IPS-18a (cell line): Measurements from ENCODE around the gene STK36.
A peak's percentile ranks its signal among the peaks of the same experiment; 100 is the strongest.

ENCODE experiments used
- H3K27ac ChIP-seq: one replicate; pipeline ENCODE4 v1.5.1; 2013; ENCODE audit warnings: low read length
- H3K27me3 ChIP-seq: one replicate; pipeline ENCODE4 v1.6.1; 2013; ENCODE audit warnings: mild to moderate bottlenecking, low read length; ENCODE audit not compliant: control insufficient read depth, insufficient read depth
- H3K36me3 ChIP-seq: one replicate; pipeline ENCODE4 v1.6.1; 2013; ENCODE audit warnings: low read depth, low read length; ENCODE audit not compliant: control insufficient read depth
- H3K4me1 ChIP-seq: one replicate; pipeline ENCODE4 v1.6.1; 2013; ENCODE audit warnings: low read depth, low read length; ENCODE audit not compliant: control insufficient read depth
- H3K4me3 ChIP-seq: one replicate; pipeline ENCODE4 v1.5.1; 2013; ENCODE audit warnings: low read length
- H3K9ac ChIP-seq: one replicate; pipeline ENCODE4 v1.6.1; 2013; ENCODE audit warnings: mild to moderate bottlenecking, low read length, moderate library complexity
- H3K9me3 ChIP-seq: one replicate; pipeline ENCODE4 v1.6.1; 2013; ENCODE audit warnings: low read depth, low read length; ENCODE audit not compliant: control insufficient read depth

STK36 gene

DNA sequence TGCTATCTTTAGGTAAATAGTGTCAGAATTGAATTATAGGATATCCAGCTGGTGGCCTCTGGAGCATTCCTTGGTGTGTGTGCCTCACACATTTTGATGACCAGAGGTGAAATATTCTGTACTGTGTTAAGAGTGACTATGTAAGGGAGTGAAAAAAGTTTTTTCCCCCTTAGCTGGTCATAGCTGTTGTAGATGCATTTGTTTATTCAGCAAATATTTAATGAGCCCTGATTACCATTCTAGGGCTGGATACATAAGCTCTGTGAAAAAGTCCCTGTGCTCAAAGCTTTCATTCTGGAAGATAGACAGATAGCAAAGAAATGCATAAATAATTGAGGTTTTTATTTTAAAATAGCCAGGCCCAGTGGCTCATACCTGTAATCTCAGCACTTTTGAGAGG is 49.6 kb downstream of the STK36 start:
- Histone ChIP-seq H3K9ac (no peak overlapping the region), H3K4me1 (peaks cover 22% of the 10 kb centered on the region), H3K27me3 (no peaks in the 10 kb centered on the region), H3K4me3 (no peak overlapping the region), H3K36me3 (no peaks in the 10 kb centered on the region), H3K9me3 (peaks cover 6% of the 10 kb centered on the region), H3K27ac (no peak overlapping the region)

DNA sequence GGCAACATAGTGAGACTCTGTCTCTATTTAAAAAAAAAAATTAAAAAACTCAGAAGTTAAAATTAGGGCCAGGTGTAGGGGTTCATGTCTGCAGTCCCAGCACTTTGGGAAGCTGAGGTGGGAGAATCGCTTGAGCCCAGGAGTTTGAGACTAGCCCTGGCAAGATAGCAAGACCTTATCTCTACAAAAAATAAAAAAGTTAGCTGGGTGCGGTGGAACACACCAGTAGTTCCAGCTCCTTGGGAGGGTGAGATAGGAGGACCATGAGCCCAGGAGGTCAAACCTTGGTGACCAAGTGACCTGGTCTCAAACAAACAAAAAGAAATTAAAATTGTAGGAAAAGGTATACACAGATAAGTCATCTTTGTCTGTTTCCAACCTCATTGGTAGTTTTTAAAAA is 50.0 kb downstream of the STK36 start:
- peaks cover 6% of the 10 kb centered on the region for H3K9me3 ChIP-seq
- no peak overlapping the region for H3K27ac ChIP-seq
- H3K27me3 ChIP-seq = no peaks in the 10 kb centered on the region
- no peak overlapping the region for H3K9ac ChIP-seq
- H3K36me3 ChIP-seq = no peaks in the 10 kb centered on the region
- H3K4me1 ChIP-seq = peaks cover 22% of the 10 kb centered on the region
- no peak overlapping the region for H3K4me3 ChIP-seq

DNA sequence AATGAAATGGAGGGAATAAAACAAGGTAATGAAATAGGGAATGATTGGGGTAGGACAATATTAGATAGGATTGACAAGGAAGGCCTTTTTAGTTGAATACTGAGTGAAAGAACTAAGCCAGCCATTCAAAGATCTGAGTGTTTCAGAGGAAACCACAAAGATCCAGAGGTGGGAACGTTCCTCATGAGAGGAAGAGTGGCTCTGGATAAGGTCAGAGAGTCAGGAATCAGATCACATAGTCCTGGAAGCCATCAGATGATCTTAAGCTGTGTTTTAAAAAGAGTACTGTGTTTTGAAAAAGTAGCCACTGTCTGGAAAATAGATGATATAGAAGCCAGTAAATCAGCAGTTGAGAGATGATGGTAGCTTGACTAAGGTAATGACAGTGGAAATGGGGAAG is 50.5 kb downstream of the STK36 start:
- no peaks in the 10 kb centered on the region for H3K27me3 ChIP-seq
- H3K4me1 ChIP-seq = peaks cover 22% of the 10 kb centered on the region
- H3K9ac ChIP-seq = no peak overlapping the region
- H3K36me3 ChIP-seq = no peaks in the 10 kb centered on the region
- H3K9me3 ChIP-seq = peaks cover 6% of the 10 kb centered on the region
- no peak overlapping the region for H3K4me3 ChIP-seq
- H3K27ac ChIP-seq = no peak overlapping the region

DNA sequence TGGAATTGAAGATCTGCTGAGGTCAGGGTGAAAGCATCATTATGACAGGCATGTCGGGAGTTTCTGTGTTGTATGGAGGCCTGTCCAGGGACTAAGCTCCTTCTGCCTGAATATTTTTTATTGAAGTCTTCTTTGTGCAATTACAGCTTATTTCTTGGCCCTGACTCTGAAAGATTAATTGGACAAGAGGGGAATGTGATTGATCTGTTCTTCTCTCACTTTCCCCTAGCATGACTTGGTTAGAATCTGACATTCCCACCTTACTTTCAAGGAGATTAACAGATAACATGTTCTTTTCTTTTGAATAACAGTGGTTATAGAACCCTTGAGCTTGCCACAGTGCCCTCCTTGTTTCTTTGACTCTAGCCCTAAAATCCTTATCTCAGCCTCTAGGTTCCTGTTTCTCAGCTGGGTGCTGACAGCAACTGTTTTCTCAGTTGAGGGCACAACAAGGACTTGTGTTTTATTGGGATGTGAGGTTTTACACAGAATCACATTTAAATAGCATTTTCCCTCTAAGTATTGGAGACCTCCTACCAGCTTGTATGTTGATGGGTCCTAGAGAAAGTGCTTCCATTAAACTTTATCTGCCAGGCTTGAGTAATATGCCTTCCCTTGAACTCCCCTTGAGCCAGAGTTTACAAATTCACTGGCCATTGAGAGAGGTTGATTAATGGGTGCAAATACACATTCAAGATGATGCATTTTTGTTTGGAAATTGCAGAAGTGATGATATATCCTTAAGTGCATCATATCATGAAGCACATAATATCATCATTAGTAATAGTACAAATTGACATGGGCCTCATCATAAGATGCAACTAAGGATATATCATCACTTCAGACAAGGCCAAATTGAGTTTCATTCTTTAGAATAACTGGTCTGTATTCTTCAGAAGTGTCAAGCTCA is 51.2 kb downstream of the STK36 start:
- H3K4me1 ChIP-seq = peaks cover 22% of the 10 kb centered on the region
- H3K9me3 ChIP-seq = peaks cover 6% of the 10 kb centered on the region
- H3K36me3 ChIP-seq = no peaks in the 10 kb centered on the region
- no peak overlapping the region for H3K4me3 ChIP-seq
- H3K27me3 ChIP-seq = no peaks in the 10 kb centered on the region
- H3K9ac ChIP-seq = no peak overlapping the region
- no peak overlapping the region for H3K27ac ChIP-seq

DNA sequence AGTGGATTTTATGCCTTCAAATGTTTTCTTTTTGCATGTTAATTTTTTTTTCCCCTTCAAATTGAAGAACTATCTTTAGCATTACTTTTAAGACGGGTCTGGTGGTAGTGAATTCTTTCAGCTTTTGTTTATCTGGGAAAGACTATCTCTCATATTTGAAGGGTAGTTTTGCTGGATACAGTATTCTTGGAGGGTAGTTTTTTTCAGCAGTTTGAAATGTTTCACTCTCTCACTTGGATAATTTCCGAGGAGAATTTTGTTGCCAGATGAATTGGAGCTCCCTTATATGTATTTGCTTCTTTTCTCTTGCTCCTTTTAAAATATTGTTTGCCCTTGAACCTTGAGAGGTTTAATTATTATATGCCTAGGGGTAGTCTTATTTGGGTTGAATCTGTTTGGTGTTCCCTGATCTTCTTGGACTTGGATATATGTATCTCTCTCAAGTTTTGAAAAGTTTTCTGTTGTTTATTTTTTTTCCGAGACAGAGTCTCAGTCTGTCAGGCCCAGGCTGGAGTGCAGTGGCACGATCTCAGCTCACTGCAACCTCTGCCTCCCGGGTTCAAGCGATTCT is 54.2 kb downstream of the STK36 start:
- no peak overlapping the region for H3K27ac ChIP-seq
- no peaks in the 10 kb centered on the region for H3K27me3 ChIP-seq
- no peak overlapping the region for H3K4me3 ChIP-seq
- peaks cover 6% of the 10 kb centered on the region for H3K9me3 ChIP-seq
- H3K9ac ChIP-seq = no peak overlapping the region
- H3K4me1 ChIP-seq = peaks cover 13% of the 10 kb centered on the region
- H3K36me3 ChIP-seq = no peaks in the 10 kb centered on the region

DNA sequence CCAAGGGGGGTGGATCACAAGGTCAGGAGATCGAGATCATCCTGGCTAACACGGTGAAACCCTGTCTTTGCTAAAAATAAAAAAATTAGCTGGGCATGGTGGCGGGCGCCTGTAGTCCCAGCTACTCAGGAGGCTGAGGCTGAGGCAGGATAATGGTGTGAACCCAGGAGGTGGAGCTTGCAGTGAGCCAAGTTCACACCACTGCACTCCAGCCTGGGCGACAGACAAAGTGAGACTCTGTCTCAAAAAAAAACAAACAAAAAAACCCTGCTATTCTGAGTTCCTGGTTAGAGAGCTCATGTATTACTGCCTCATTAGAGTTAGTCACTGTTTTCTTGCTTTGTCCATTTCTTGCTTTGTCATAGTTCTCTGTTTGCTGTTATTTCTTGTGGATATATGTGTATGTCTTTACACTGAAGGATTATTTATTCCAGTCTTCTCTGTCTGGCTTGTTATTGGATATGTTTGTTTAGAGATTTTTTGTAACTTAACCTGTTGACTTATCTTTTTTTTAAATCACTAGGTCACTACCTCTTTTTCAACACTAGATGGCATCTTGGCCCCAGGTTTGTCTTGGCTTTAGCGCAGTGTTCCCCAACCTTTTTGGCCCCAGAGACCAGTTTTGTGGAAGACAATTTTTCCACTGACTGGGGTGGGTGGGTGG is 55.7 kb downstream of the STK36 start:
- no peak overlapping the region for H3K4me3 ChIP-seq
- peaks cover 6% of the 10 kb centered on the region for H3K9me3 ChIP-seq
- H3K27ac ChIP-seq = no peak overlapping the region
- no peaks in the 10 kb centered on the region for H3K36me3 ChIP-seq
- H3K4me1 ChIP-seq = peaks cover 21% of the 10 kb centered on the region
- no peaks in the 10 kb centered on the region for H3K27me3 ChIP-seq
- H3K9ac ChIP-seq = no peak overlapping the region

DNA sequence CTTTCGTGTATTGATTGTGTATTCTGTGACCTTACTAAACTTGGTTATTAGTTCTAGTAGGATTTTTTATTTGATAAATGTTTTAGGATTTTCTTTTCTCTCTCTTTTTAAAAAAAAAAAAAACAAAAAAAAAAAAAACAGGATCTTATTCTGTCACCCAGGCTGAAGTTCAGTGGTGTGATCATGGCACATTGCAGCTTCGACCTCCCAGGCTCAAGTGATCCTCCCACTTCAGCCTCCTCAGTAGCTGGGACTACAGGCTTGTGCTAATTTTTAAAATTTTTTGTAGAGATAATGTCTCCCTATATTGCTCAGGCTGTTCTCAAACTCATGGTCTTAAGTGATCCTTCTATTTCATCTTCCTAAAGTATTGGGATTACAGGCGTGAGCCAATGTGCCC is 57.8 kb downstream of the STK36 start:
- Histone ChIP-seq H3K27me3 (no peaks in the 10 kb centered on the region), H3K4me3 (no peak overlapping the region), H3K27ac (no peak overlapping the region), H3K9me3 (peaks cover 6% of the 10 kb centered on the region), H3K36me3 (no peaks in the 10 kb centered on the region), H3K4me1 (peaks cover 15% of the 10 kb centered on the region), H3K9ac (no peak overlapping the region)

DNA sequence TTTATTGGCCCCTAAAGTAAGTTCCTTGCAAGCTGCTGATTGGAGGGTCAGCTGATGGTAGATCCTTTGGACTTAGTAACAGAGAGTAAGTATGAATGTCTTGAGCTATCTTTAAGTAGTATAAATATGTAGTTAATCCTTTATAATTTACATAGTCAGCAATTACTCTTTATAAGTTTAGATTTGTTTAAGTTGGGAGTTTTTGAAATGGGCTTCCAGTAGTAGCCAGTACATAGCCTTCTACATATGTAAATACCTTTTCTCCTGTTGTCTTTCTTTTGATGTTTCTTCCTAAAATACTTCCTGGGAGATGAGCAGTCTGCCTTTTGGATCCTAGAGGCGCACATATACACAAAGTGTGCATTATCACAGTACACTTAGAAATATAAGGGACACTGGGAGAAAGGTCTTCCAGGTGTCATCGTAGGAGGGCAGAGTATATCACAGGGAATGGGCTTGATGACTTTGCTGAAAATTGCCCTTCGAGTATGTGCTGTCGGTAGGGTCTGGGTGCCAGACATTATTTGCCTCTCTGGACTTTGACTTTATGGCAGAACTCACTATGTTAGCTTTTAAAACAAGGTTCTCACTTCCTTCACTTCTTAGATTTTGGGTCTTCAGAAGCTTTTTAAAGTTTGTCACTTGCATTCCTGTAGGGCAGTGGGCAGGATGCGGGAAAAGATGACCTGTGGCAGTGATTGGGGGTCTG is 60.3 kb downstream of the STK36 start:
- Histone ChIP-seq H3K36me3 (peaks cover 3% of the 10 kb centered on the region), H3K9me3 (no peaks in the 10 kb centered on the region), H3K9ac (no peak overlapping the region), H3K4me1 (peaks cover 15% of the 10 kb centered on the region), H3K27me3 (no peaks in the 10 kb centered on the region), H3K27ac (peak overlapping the region; percentile 51), H3K4me3 (no peak overlapping the region)

DNA sequence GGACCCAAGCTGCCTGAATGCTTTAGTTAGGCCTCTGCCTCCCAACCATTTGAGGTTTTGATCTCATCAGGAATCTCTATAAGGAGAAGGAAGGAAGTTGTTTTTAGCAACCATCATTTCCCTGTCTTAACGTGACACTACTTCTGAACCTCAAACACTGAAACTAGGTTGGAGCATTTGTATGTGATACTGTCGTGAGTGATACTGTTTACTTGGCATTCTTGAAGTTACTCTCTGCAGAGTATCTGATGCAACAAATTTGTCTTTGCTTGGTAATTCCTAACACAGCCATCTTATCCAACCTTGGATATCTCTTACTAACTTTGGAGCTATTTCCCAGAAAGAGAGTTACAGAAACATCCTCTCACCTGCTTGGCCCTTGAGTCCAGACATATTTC is 60.9 kb downstream of the STK36 start:
- H3K27ac ChIP-seq = no peak overlapping the region
- H3K36me3 ChIP-seq = peaks cover 8% of the 10 kb centered on the region
- no peaks in the 10 kb centered on the region for H3K9me3 ChIP-seq
- H3K9ac ChIP-seq = no peak overlapping the region
- no peaks in the 10 kb centered on the region for H3K27me3 ChIP-seq
- H3K4me3 ChIP-seq = no peak overlapping the region
- peaks cover 15% of the 10 kb centered on the region for H3K4me1 ChIP-seq

DNA sequence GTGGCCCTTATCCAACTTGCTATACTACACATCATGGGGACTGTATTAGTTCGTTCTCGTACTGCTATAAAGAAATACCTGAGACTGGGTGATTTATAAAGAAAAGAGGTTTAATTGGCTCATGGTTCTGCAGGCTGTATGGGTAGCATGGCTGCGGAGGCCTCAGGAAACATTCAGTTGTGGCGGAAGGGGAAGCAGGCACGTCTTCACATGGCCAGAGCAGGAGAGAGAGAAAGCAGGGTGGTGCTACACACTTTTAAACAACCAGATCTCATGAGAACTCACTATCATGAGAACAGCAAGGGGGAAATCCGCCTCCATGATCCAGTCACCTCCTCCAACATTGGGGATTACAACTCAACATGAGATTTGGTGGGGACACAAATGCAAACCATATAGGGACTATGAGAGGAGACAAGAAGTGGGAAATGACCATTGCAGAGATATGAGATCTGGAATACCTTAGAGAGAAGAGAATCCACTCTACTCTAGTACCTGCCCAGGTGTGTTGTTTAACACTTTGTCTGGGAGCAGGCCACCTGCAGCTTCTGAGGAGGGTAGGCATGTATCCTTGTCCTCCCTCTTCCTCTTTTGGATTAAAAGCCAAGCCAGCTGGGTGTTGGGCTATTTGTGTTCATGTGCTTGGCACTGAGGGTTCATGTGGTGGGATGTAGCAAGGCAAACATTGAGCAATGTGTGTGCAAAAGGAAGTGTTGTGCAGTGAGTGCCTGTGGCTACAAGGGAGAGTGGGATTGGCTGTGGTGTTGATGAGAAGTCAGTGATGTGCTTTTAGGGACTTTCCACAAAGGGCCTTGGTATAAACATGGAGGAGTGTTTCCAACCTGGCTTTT is 61.5 kb downstream of the STK36 start:
- H3K27me3 ChIP-seq = no peaks in the 10 kb centered on the region
- H3K36me3 ChIP-seq = peaks cover 15% of the 10 kb centered on the region
- no peaks in the 10 kb centered on the region for H3K9me3 ChIP-seq
- no peak overlapping the region for H3K27ac ChIP-seq
- peaks cover 15% of the 10 kb centered on the region for H3K4me1 ChIP-seq
- no peak overlapping the region for H3K4me3 ChIP-seq
- no peak overlapping the region for H3K9ac ChIP-seq
